Psoas muscle (tissue), 8 donors: Measurements from ENCODE around the gene FAM50A. TPM values are rescaled to one million over a fixed set of nuclear protein-coding genes. Genes with fewer than 3 reads are reported as not detected.
"Not testable (repeated sequence)": the region's sequence is repeated elsewhere in the genome, so short reads cannot be mapped to it uniquely, and the experiment has no call there.

Experiments used
- ATAC-seq, 4 donors: fragments of 200-7000 bp; cut with Tn5 transposase; one replicate each; pipeline ENCODE4 v1.9.1; 2020; ENCODE audit warnings: moderate library complexity in 3 of 4, mild to moderate bottlenecking in 2 of 4
- DNase-seq, 2 donors: peaks; one replicate each; pipeline ENCODE4 v3.0.0-alpha.2; 2020
- H3K27ac ChIP-seq: fragments of 200-600 bp; one replicate; pipeline ENCODE4 v1.8.0; 2022
- H3K27me3 ChIP-seq, 3 donors: fragments of 200-600 bp in 1 of 3; one replicate each; pipeline versions ENCODE4 v1.6.1 to v1.8.0; 2013 to 2022; ENCODE audit warnings: low read length in 2 of 3, mild to moderate bottlenecking in 2 of 3, moderate library complexity in 1 of 3; ENCODE audit not compliant: insufficient read depth in 3 of 3
- H3K36me3 ChIP-seq, 2 donors: fragments of 200-600 bp in 1 of 2; one replicate each; pipeline versions ENCODE4 v1.6.1 to v1.8.0; 2013 to 2022; ENCODE audit warnings: low read depth in 1 of 2, mild to moderate bottlenecking in 1 of 2, moderate library complexity in 1 of 2; ENCODE audit not compliant: insufficient read depth in 1 of 2
- H3K4me1 ChIP-seq: fragments of 200-600 bp; one replicate; pipeline ENCODE4 v1.8.0; 2022
- H3K4me3 ChIP-seq: fragments of 200-600 bp; one replicate; pipeline ENCODE4 v1.8.0; 2022; ENCODE audit warnings: mild to moderate bottlenecking
- H3K9me3 ChIP-seq: fragments of 200-600 bp; one replicate; pipeline ENCODE4 v1.8.0; 2022
- CTCF ChIP-seq: fragments of 200-600 bp; IDR thresholded peaks from one replicate; pipeline ENCODE4 v1.8.0; 2022; ENCODE audit warnings: antibody characterized with exemption
- WGBS, 3 donors: extraction: QIAGEN DNeasy Blood & Tissue Kit; methylation state at CpG; one replicate each; pipeline versions ENCODE4 v1.1.6 to v1.1.7; 2013; 5-methylcytosine and 5-hydroxymethylcytosine counted together
- intact Hi-C, 2 donors: fragments of 100-400 bp; cut with DNase I; formaldehyde crosslinking; loops; one replicate each; pipeline versions ENCODE4 v1.11.0 to v1.14.2; 2022
- polyA plus RNA-seq, 3 donors: library from polyadenylated mRNA; stranded (reverse); fragments of 200-250 nt; gene quantifications; one replicate each; pipeline ENCODE4 v1.2.3, GENCODE V29; 2013
- total RNA-seq, 4 donors: library from RNA; stranded (reverse); fragmentation: NEBNext Ultra II Directional in 2 of 4; extraction: Animal tissue kit (Norgen Biotek cat#: 25700) in 2 of 4; gene quantifications; one replicate each; pipeline versions ENCODE4 v1.2.1 to v1.2.4, GENCODE V29; 2021 to 2023
- donor health status: healthy with polysubstance abuse.
- donor health status: DM: no; HTN: no; CAD: no; lungs with moderate emphysema.
- donor health status: Bipolar disorder and iron deficiency.
- donor health status: healthy.
- donor health status: DM: yes; HTN: yes; CAD: no.
- donor health status: DM: no; HTN: no; CAD: no.
- donor health status: DM: no; HTN: no; CAD: no.
- donor health status: DM: yes; HTN: yes; CAD: no.

The FAM50A gene
- total and polyA plus RNA-seq, 7 donors, result 48.6 to 117 (median 59.6) TPM

- Histone ChIP-seq H3K4me1 (no peaks in the 10 kb centered on the region), H3K9me3 (no peaks in the 10 kb centered on the region), H3K27ac (peak overlapping the region; percentile 97), H3K27me3 (no peaks in the 10 kb centered on the region), H3K36me3 (peaks cover 3 to 33% of the 10 kb centered on the region in 2 donors), H3K4me3 (peak overlapping the region; percentile 83)
- TF ChIP-seq CTCF, result peak; percentile 75
- DNase-seq (peak; percentile 89 to 95), ATAC-seq (peak; percentile 51 to 76 (median 62))
- intact Hi-C loops, result no loop called here
- WGBS, 3 donors, result 0 to 33% (median 0%) methylated on average over 49 of the region's 49 CpGs
These were observed 45.0 kb upstream of the FAM50A start for GRCh38 chrX:154398668-154399526.

GRCh38 chrX:154399527-154400368, 44.2 kb upstream of the FAM50A start:
- no peaks in the 10 kb centered on the region for H3K9me3 ChIP-seq
- peaks cover 3 to 40% of the 10 kb centered on the region in 2 donors for H3K36me3 ChIP-seq
- 28 to 54% (median 35%) methylated on average over 11 to 14 of the region's 14 CpGs for WGBS, 3 donors
- intact Hi-C loops, result no loop called here
- no peak for TF ChIP-seq CTCF
- H3K27me3 ChIP-seq, result no peaks in the 10 kb centered on the region
- DNase-seq (no peak), ATAC-seq (no peak)
- peak overlapping the region; percentile 97 for H3K27ac ChIP-seq
- peak overlapping the region; percentile 83 for H3K4me3 ChIP-seq
- no peaks in the 10 kb centered on the region for H3K4me1 ChIP-seq

GRCh38 chrX:154400369-154400817, 43.5 kb upstream of the FAM50A start:
- intact Hi-C loops, H3K9me3 ChIP-seq, H3K27me3 ChIP-seq, ATAC-seq, H3K4me1 ChIP-seq, DNase-seq: not testable (repeated sequence)
- peak overlapping the region; percentile 97 for H3K27ac ChIP-seq
- WGBS, 3 donors, result 57 to 69% (median 63%) methylated on average over 3 to 6 of the region's 6 CpGs
- H3K4me3 ChIP-seq, result peak overlapping the region; percentile 83
- peaks cover 3 to 46% of the 10 kb centered on the region in 2 donors for H3K36me3 ChIP-seq

GRCh38 chrX:154401045-154401799, 42.7 kb upstream of the FAM50A start:
- no peak for ATAC-seq
- intact Hi-C loops, result no loop called here
- no peaks in the 10 kb centered on the region for H3K27me3 ChIP-seq
- peaks cover 3 to 46% of the 10 kb centered on the region in 2 donors for H3K36me3 ChIP-seq
- no peak for TF ChIP-seq CTCF
- no peaks in the 10 kb centered on the region for H3K4me1 ChIP-seq
- no peak overlapping the region for H3K4me3 ChIP-seq
- WGBS, 3 donors, result 26 to 45% (median 37%) methylated on average over 6 of the region's 6 CpGs
- DNase-seq, result no peak
- H3K27ac ChIP-seq, result peak overlapping the region; percentile 97
- H3K9me3 ChIP-seq, result no peaks in the 10 kb centered on the region
